ENCODE data around the gene CFAP74.

CFAP74 gene

DNA sequence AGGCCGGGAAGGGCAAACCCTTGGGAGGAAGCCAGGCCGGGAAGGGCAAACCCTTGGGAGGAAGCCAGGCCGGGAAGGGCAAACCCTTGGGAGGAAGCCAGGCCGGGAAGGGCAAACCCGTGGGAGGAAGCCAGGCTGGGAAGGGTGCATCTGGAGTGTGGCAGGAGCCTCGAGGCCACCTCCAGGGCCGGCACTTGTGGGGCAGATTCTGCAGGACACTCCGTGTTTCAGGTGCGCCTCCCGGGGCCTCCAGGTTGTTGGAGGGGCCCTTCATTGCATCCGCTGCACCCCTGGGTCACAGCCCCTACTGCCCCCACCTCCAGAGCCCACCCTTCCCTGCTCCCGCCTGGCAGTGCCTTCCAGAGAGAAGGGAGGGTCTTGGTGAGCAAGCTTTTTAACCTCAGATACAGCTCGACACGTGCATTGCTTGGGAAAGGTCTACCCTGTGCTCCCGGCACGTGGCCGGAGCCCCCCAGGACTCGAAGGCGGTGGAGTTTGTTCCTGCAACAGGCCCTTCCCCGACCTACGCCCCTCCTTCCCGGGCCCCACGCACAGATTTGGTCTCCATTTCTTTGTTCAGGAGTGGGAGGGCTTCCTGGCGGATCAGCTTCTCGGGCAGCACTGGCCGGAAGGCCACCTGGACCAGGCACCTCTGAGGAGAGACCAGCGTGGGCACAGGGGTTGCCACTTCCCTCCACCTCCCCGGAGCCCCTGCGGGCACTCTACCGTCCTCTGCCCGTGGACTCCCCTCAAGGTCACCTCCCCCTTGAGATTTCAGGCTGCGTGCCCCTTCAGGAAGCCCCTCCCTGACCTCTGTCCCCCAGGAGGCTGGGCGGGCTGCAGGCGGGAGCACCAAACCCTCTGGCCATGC, 75.1 kb downstream of the CFAP74 start:
- no peak for DNase-seq
- TF ChIP-seq GATA1 (IDR thresholded peaks at IDR 0.05; ENCODE audit: low read depth, low read length) (no peak), POLR2A (IDR thresholded peaks at IDR 0.05; ENCODE audit: low read length) (no peak)

DNA sequence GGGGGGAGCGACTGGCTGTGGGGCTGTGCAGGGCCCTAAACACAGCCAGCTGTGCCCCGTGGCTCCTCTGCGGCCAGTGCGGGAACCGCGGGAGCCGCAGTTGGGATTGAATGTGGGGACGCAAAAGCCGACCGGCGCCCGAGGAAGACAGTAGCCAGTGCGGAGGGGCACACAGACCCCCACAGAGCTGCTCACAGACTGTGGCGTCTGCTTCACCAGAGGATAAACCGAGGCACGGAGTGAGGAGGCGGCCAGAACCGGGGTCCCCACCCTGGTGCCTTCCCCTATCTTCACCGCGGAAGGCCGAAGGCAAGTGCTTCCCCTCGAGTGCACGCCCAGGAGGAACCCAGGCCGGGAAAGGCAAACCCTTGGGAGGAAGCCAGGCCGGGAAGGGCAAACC, 75.8 kb downstream of the CFAP74 start:
- no peak for DNase-seq
- TF ChIP-seq GATA1 (IDR thresholded peaks at IDR 0.05; ENCODE audit: low read depth, low read length) (no peak), POLR2A (IDR thresholded peaks at IDR 0.05; ENCODE audit: low read length) (no peak)

DNA sequence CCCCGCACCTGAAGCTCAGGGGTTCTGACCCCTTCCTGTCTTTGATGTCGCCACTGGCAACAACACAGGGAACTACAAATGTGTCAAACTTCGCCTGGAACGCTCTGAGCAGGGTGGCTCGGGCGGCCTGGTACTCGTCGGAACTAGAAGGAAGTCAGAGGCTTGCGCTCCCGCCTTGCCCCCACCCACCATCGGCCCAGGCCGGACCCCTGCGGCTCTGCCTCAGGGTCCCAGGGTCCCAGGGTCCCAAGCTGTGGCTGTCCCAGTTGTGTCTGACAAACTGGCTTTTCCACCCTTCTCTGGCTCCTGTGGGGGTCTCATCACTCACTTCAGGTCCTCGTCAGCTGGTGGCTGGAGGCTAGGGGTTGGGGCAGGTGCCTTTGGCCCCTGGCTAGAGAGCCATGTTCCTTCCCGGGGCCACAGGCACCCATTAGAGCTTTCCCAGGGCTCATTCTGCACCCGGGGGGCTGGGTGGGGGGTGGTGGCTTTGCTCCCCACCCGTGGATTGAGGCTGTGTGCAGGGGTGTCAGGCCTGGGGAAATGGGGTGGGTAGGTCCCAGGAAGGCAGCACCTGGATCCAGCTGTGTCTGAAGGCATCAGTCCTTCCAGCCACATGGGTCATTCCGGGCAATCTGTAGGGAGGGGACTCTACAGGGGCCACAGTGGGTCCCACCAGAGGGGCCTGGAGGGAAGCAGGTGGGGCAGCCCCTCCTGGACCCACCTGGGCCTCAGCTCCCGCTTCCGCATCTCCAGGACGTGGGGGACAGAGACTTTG, 76.5 kb downstream of the CFAP74 start:
- DNase-seq, result no peak
- TF ChIP-seq POLR2A (IDR thresholded peaks at IDR 0.05; ENCODE audit: low read length) (no peak), GATA1 (IDR thresholded peaks at IDR 0.05; ENCODE audit: low read depth, low read length) (no peak)

DNA sequence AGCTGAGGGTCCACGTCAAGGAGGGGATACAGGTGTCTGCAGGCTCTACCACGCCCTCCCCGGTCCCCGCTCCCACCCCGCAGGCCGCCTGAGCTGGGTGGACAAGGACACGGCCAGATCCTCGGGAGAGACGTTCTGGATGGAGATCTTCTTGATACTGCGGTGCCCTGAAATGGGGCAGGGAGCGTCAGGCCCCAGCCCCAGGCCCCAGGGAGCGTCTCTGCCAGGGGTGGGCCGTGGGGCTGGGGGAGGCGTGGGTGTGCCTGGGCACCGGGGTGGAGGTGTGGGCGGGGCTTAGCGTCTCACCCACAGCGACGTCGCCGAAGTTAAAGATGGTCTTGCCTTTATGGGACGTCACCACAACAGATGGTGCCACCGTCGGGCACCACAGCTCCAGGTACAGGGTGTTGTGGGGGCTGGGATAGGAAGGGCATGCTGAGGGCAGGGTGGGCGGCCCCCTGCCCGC, 77.2 kb downstream of the CFAP74 start:
- DNase-seq, result no peak
- TF ChIP-seq GATA1 (IDR thresholded peaks at IDR 0.05; ENCODE audit: low read depth, low read length) (no peak), POLR2A (IDR thresholded peaks at IDR 0.05; ENCODE audit: low read length) (no peak)

- DNase-seq, result no peak
Measured at GRCh38 chr1:1925437-1926345, 77.9 kb downstream of the CFAP74 start.

DNA sequence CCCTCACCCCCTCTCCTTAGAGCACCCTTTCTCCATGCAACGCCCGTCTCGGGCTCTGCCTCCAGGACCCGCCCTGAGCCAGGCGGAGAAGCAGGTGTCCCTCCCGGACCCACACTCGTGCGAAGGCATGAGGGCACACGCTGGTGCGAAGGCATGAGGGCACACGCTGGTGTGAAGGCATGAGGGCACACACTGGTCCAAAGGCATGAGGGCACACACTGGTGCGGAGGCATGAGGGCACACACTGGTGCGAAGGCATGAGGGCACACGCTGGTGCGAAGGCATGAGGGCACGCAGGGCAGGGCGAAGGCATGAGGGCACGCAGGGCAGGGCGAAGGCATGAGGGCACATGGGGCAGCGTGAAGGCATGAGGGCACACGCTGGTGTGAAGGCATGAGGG, 78.7 kb downstream of the CFAP74 start:
- DNase-seq, result no peak
- TF ChIP-seq POLR2A (IDR thresholded peaks at IDR 0.05; ENCODE audit: low read length), result no peak
- TF ChIP-seq GATA1 (IDR thresholded peaks at IDR 0.05; ENCODE audit: low read depth, low read length), result no peak

More at GRCh38 chr1:1925437-1926345, 77.9 kb downstream of the CFAP74 start:
- TF ChIP-seq POLR2A (IDR thresholded peaks at IDR 0.05; ENCODE audit: low read length) (no peak), GATA1 (IDR thresholded peaks at IDR 0.05; ENCODE audit: low read depth, low read length) (no peak)

- DNase-seq, result no peak
- no peak for TF ChIP-seq POLR2A (IDR thresholded peaks at IDR 0.05; ENCODE audit: low read length)
- TF ChIP-seq GATA1 (IDR thresholded peaks at IDR 0.05; ENCODE audit: low read depth, low read length), result no peak
Measured at GRCh38 chr1:1924386-1924785, 79.2 kb downstream of the CFAP74 start.

DNA sequence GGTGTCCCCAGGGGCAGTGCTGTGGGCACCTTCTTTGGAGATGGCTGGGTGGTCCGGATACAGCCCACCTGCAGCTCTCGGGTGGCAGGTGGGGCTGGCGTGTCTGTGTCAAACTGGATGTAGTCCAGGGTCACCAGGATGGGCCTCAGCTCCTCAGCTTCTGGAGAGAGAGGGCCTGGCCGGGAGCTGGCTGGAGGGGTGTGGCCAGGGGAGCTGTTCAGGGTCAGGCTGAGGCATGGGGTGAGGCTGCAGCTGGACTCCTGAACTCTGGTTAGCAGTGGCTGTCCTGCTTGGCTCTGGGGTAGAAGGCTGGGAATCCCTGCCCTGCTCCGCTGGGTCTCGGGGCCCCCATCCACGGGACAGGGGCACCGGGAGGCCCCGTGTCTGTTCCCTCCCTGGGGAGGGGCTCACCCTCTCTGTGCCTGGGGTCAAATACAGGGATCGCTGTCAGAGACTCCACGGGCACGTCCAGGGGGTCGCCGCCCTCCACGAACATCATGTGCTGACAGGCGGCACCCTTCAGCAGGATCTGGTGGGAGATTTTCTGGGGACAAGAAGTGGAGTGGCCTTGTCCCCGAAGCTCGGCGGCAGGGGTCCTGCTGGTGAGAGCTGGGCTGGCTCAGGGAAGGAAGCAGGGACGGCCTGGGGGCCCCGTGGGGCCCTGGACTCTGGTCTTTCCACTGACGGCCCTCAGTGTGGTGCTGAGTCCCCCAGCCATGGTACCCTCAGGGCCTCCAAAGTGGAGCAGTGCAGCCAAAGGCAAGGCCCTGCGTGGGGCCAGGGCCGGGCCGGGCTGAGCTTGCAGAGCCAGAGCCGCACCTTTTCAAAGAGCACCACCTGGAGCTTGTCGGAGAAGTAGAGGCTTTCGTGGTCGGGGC, 80.4 kb downstream of the CFAP74 start:
- no peak for DNase-seq
- TF ChIP-seq POLR2A (IDR thresholded peaks at IDR 0.05; ENCODE audit: low read length), result no peak

- TF ChIP-seq GATA1 (IDR thresholded peaks at IDR 0.05; ENCODE audit: low read depth, low read length), result no peak
- TF ChIP-seq POLR2A (IDR thresholded peaks at IDR 0.05; ENCODE audit: low read length), result no peak
- no peak for DNase-seq
Measured at GRCh38 chr1:1922702-1922955, 81.0 kb downstream of the CFAP74 start.

- no peak for DNase-seq
- TF ChIP-seq POLR2A (IDR thresholded peaks at IDR 0.05; ENCODE audit: low read length) (no peak), GATA1 (IDR thresholded peaks at IDR 0.05; ENCODE audit: low read depth, low read length) (no peak)
Measured at GRCh38 chr1:1921901-1922701, 81.5 kb downstream of the CFAP74 start.

- DNase-seq, result no peak
- TF ChIP-seq GATA1 (IDR thresholded peaks at IDR 0.05; ENCODE audit: low read depth, low read length), result no peak
- no peak for TF ChIP-seq POLR2A (IDR thresholded peaks at IDR 0.05; ENCODE audit: low read length)
Measured at GRCh38 chr1:1921459-1921862, 82.1 kb downstream of the CFAP74 start.

All from erythroblast (primary cell).